ENCODE measurements around the gene PROM2. TPM values are rescaled to one million over a fixed set of nuclear protein-coding genes. Genes with fewer than 3 reads are reported as not detected.

Gene PROM2
- total and polyA plus RNA-seq, 10 of the 15 experiments (the other 5 are each of a cell fraction or from before 2014, with no cell fraction given) = 0.01 to 0.04 TPM; not detected in 8

DNA sequence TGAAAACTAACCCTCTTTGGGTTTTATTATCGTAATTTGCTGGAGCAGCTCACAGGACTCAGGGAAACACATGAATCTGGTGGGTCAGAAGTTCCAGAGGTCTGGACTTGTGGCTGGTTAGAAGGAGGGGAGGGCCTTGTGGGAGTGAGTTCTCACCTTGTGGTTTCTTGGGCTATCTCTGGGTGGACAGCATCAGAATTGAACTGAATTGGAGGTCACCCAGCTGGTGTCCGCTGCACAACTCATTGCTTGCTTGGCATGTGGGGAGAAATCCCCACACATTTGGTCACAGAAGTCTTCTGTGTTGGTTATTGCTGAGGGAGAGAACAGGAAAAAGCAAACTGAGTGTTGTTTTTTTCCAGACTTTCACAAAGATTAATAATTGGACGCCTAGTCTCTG, 39.4 kb upstream of the PROM2 start (continued):
- TF ChIP-seq, protein P1, sequence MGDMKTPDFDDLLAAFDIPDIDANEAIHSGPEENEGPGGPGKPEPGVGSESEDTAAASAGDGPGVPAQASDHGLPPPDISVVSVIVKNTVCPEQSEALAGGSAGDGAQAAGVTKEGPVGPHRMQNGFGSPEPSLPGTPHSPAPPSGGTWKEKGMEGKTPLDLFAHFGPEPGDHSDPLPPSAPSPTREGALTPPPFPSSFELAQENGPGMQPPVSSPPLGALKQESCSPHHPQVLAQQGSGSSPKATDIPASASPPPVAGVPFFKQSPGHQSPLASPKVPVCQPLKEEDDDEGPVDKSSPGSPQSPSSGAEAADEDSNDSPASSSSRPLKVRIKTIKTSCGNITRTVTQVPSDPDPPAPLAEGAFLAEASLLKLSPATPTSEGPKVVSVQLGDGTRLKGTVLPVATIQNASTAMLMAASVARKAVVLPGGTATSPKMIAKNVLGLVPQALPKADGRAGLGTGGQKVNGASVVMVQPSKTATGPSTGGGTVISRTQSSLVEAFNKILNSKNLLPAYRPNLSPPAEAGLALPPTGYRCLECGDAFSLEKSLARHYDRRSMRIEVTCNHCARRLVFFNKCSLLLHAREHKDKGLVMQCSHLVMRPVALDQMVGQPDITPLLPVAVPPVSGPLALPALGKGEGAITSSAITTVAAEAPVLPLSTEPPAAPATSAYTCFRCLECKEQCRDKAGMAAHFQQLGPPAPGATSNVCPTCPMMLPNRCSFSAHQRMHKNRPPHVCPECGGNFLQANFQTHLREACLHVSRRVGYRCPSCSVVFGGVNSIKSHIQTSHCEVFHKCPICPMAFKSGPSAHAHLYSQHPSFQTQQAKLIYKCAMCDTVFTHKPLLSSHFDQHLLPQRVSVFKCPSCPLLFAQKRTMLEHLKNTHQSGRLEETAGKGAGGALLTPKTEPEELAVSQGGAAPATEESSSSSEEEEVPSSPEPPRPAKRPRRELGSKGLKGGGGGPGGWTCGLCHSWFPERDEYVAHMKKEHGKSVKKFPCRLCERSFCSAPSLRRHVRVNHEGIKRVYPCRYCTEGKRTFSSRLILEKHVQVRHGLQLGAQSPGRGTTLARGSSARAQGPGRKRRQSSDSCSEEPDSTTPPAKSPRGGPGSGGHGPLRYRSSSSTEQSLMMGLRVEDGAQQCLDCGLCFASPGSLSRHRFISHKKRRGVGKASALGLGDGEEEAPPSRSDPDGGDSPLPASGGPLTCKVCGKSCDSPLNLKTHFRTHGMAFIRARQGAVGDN (IDR thresholded peaks at IDR 0.05) = no peak

DNA sequence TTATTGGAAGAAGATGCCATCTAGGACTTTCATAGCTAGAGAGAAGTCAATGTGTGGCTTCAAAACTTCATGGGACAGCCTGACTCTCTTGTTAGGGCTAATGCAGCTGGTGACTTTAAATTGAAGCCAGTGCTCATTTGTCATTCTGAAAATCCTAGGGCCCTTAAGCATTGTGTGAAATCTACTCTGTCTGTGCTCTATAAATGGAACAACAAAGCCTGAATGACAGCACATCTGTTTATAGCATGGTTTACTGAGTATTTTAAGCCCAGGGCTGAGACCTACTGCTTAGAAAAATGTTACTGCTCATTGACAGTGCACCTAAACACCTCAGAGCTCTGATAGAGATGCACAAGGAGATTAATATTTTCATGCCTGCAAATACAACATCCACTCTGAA, 36.1 kb upstream of the PROM2 start:
- ChIA-PET RAD21 (ENCODE audit: unreplicated experiment) (no interaction called here), POLR2A (no interaction called here), CTCF (no interaction called here), SMC1A (ENCODE audit: uncharacterized antibody, unreplicated experiment) (no interaction called here)
- in situ Hi-C loops (cut with MboI) = no loop called here
- Histone ChIP-seq H2AFZ (ENCODE audit: control insufficient read depth, low read depth, low read length) (no peak overlapping the region), H3K27me3 (replicated peaks in 1 of 2; ENCODE audit: control insufficient read depth in 2 of 2, insufficient read depth in 2 of 2, low read length in 1 of 2) (no peaks in the 10 kb centered on the region), H3K79me2 (ENCODE audit: control insufficient read depth, insufficient read depth, low read length) (no peaks in the 10 kb centered on the region), H3K9ac (ENCODE audit: control insufficient read depth, insufficient read depth, low read length) (no peak overlapping the region), H3K4me3 (no peak overlapping the region), H4K20me1 (ENCODE audit: control insufficient read depth, insufficient read depth) (no peaks in the 10 kb centered on the region), H3K9me3 (replicated peaks; ENCODE audit: control insufficient read depth, insufficient read depth, low read length) (peaks cover 2% of the 10 kb centered on the region; the same call in 1 of the 3 replicates), H3K4me1 (ENCODE audit: control insufficient read depth, insufficient read depth, low read length) (no peaks in the 10 kb centered on the region), H3K4me2 (ENCODE audit: control insufficient read depth, insufficient read depth) (no peak overlapping the region), H3K36me3 (ENCODE audit: control insufficient read depth in 2 of 2, insufficient read depth in 2 of 2, low read length in 1 of 2) (no peaks in the 10 kb centered on the region), H3K27ac (ENCODE audit: control insufficient read depth, insufficient read depth) (no peak overlapping the region)
- no peak for ATAC-seq
- BruUV-seq (replicated peaks) = no TSS peak
- no peak for FAIRE-seq
- no peak for DNase-seq (ENCODE audit: low read depth, low spot score)
- TF ChIP-seq IRF4 (IDR thresholded peaks at IDR 0.05; ENCODE audit: low read depth, low read length) = no peak
- TF ChIP-seq ZNF207 (IDR thresholded peaks at IDR 0.05; ENCODE audit: borderline replicate concordance) = no peak
- TF ChIP-seq IKZF2 (IDR thresholded peaks at IDR 0.05) = no peak
- no peak for TF ChIP-seq DPF2 (IDR thresholded peaks at IDR 0.05)
- no peak for TF ChIP-seq GABPA (IDR thresholded peaks at IDR 0.05; ENCODE audit: low read depth)
- TF ChIP-seq, protein P2, sequence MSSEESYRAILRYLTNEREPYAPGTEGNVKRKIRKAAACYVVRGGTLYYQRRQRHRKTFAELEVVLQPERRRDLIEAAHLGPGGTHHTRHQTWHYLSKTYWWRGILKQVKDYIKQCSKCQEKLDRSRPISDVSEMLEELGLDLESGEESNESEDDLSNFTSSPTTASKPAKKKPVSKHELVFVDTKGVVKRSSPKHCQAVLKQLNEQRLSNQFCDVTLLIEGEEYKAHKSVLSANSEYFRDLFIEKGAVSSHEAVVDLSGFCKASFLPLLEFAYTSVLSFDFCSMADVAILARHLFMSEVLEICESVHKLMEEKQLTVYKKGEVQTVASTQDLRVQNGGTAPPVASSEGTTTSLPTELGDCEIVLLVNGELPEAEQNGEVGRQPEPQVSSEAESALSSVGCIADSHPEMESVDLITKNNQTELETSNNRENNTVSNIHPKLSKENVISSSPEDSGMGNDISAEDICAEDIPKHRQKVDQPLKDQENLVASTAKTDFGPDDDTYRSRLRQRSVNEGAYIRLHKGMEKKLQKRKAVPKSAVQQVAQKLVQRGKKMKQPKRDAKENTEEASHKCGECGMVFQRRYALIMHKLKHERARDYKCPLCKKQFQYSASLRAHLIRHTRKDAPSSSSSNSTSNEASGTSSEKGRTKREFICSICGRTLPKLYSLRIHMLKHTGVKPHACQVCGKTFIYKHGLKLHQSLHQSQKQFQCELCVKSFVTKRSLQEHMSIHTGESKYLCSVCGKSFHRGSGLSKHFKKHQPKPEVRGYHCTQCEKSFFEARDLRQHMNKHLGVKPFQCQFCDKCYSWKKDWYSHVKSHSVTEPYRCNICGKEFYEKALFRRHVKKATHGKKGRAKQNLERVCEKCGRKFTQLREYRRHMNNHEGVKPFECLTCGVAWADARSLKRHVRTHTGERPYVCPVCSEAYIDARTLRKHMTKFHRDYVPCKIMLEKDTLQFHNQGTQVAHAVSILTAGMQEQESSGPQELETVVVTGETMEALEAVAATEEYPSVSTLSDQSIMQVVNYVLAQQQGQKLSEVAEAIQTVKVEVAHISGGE (CRISPR knock-in tag; IDR thresholded peaks at IDR 0.05) = no peak
- TF ChIP-seq, protein P3, sequence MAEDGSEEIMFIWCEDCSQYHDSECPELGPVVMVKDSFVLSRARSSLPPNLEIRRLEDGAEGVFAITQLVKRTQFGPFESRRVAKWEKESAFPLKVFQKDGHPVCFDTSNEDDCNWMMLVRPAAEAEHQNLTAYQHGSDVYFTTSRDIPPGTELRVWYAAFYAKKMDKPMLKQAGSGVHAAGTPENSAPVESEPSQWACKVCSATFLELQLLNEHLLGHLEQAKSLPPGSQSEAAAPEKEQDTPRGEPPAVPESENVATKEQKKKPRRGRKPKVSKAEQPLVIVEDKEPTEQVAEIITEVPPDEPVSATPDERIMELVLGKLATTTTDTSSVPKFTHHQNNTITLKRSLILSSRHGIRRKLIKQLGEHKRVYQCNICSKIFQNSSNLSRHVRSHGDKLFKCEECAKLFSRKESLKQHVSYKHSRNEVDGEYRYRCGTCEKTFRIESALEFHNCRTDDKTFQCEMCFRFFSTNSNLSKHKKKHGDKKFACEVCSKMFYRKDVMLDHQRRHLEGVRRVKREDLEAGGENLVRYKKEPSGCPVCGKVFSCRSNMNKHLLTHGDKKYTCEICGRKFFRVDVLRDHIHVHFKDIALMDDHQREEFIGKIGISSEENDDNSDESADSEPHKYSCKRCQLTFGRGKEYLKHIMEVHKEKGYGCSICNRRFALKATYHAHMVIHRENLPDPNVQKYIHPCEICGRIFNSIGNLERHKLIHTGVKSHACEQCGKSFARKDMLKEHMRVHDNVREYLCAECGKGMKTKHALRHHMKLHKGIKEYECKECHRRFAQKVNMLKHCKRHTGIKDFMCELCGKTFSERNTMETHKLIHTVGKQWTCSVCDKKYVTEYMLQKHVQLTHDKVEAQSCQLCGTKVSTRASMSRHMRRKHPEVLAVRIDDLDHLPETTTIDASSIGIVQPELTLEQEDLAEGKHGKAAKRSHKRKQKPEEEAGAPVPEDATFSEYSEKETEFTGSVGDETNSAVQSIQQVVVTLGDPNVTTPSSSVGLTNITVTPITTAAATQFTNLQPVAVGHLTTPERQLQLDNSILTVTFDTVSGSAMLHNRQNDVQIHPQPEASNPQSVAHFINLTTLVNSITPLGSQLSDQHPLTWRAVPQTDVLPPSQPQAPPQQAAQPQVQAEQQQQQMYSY (CRISPR knock-in tag; IDR thresholded peaks at IDR 0.05) = no peak
- TF ChIP-seq CEBPB (IDR thresholded peaks at IDR 0.05; ENCODE audit: borderline replicate concordance in 1 of 2, low read depth in 2 of 2, low read length in 2 of 2) = no peak
- TF ChIP-seq POLR2AphosphoS2 (IDR thresholded peaks at IDR 0.05; ENCODE audit: low read depth, low read length) = no peak
- intact Hi-C loops (cut with micrococcal nuclease; ENCODE audit: unreplicated experiment) = no loop called here
